HepG2 (cell line): ENCODE results near the gene SIAH2. TPM values are rescaled to one million over a fixed set of nuclear protein-coding genes. Genes with fewer than 3 reads are reported as not detected.

Source experiments
- CBX1 ChIP-seq: IDR thresholded peaks from one replicate; pipeline ENCODE4 v1.6.1; 2016; ENCODE audit warnings: antibody characterized with exemption, low read depth
- CREM ChIP-seq, 2 experiments: sonication (generic) in 1 of 2; formaldehyde crosslinking in 1 of 2; IDR thresholded peaks; 2 replicates each; pipeline versions ENCODE4 v1.4.0 to v1.6.1; 2016 to 2020; ENCODE audit warnings: antibody characterized with exemption in 1 of 2, mild to moderate bottlenecking in 1 of 2, missing genetic modification reagents in 1 of 2
- EEA1 ChIP-seq: sonication (generic); formaldehyde crosslinking; IDR thresholded peaks from 2 replicates; pipeline ENCODE4 v1.5.1; 2020; ENCODE audit warnings: mild to moderate bottlenecking, missing genetic modification reagents, borderline replicate concordance
- FOXP1 ChIP-seq, 2 experiments: fragments of 450-650 bp in 1 of 2; IDR thresholded peaks; 2 replicates each; pipeline ENCODE4 v1.6.1; 2017 to 2018; ENCODE audit warnings: antibody characterized with exemption in 1 of 2
- GPN1 ChIP-seq: sonication (generic); formaldehyde crosslinking; IDR thresholded peaks from 2 replicates; pipeline ENCODE4 v1.5.1; 2020; ENCODE audit warnings: missing genetic modification reagents, borderline replicate concordance
- GTF3A ChIP-seq: sonication (generic); formaldehyde crosslinking; conservative IDR thresholded peaks from 2 replicates; pipeline ENCODE4 v1.4.0; 2020; ENCODE audit warnings: mild to moderate bottlenecking, missing genetic modification reagents
- HMG20B ChIP-seq: conservative IDR thresholded peaks from 2 replicates; pipeline ENCODE4 v1.6.1; 2016; ENCODE audit warnings: missing genetic modification reagents, missing compliant biosample characterization
- HNF4G ChIP-seq, 2 experiments: sonication (generic) in 1 of 2; formaldehyde crosslinking in 1 of 2; IDR thresholded peaks; 2 replicates each; pipeline versions ENCODE4 v1.4.0 to v1.6.1; 2011 to 2020; ENCODE audit warnings: borderline replicate concordance in 2 of 2, low read depth in 2 of 2, mild to moderate bottlenecking in 2 of 2, low read length in 1 of 2, missing genetic modification reagents in 1 of 2, moderate library complexity in 1 of 2
- KMT2B ChIP-seq: IDR thresholded peaks from 2 replicates; pipeline ENCODE4 v1.6.1; 2016; ENCODE audit warnings: missing genetic modification reagents, missing compliant biosample characterization
- LCORL ChIP-seq, 2 experiments: fragments of 450-650 bp in 1 of 2; sonication (generic) in 1 of 2; formaldehyde crosslinking in 1 of 2; IDR thresholded peaks; 2 replicates each; pipeline versions ENCODE4 v1.5.0 to v1.6.1; 2017 to 2020; ENCODE audit warnings: antibody characterized with exemption in 1 of 2, missing genetic modification reagents in 1 of 2
- NFKBIZ ChIP-seq: IDR thresholded peaks from 2 replicates; pipeline ENCODE4 v1.6.1; 2018; ENCODE audit warnings: missing genetic modification reagents, missing compliant biosample characterization
- NR1H2 ChIP-seq: sonication (generic); formaldehyde crosslinking; IDR thresholded peaks from 2 replicates; pipeline ENCODE4 v1.8.1; 2022; ENCODE audit warnings: low read depth, missing genetic modification reagents, borderline replicate concordance
- RBM39 ChIP-seq: fragments of 200-400 bp; formaldehyde crosslinking; IDR thresholded peaks from one replicate; pipeline ENCODE4 v1.6.1; 2018; ENCODE audit warnings: antibody characterized with exemption, mild to moderate bottlenecking, low read depth, low read length; ENCODE audit not compliant: poor library complexity, severe bottlenecking
- TCF7 ChIP-seq: sonication (generic); IDR thresholded peaks from 2 replicates; pipeline ENCODE4 v1.6.1; 2016; ENCODE audit warnings: antibody characterized with exemption, low read depth
- U2AF2 ChIP-seq: fragments of 200-400 bp; formaldehyde crosslinking; IDR thresholded peaks from 2 replicates; pipeline ENCODE4 v1.6.1; 2017; ENCODE audit warnings: low read depth, mild to moderate bottlenecking, low read length
- UBTF ChIP-seq: sonication (generic); formaldehyde crosslinking; IDR thresholded peaks from 2 replicates; pipeline ENCODE4 v1.4.0; 2020; ENCODE audit warnings: mild to moderate bottlenecking, missing genetic modification reagents
- YEATS2 ChIP-seq: sonication (generic); formaldehyde crosslinking; IDR thresholded peaks from 2 replicates; pipeline ENCODE4 v1.4.0; 2020; ENCODE audit warnings: missing genetic modification reagents, borderline replicate concordance
- ZBTB33 ChIP-seq: sonication (generic); formaldehyde crosslinking; IDR thresholded peaks from 2 replicates; pipeline ENCODE4 v1.4.0; 2020; ENCODE audit warnings: missing genetic modification reagents
- ZBTB43 ChIP-seq: sonication (generic); formaldehyde crosslinking; conservative IDR thresholded peaks from 2 replicates; pipeline ENCODE4 v1.4.0; 2020; ENCODE audit warnings: missing genetic modification reagents
- ZNF343 ChIP-seq: sonication (generic); formaldehyde crosslinking; IDR thresholded peaks from 2 replicates; pipeline ENCODE4 v1.4.0; 2020; ENCODE audit warnings: mild to moderate bottlenecking, missing genetic modification reagents
- ZNF549 ChIP-seq: sonication (generic); formaldehyde crosslinking; IDR thresholded peaks from 2 replicates; pipeline ENCODE4 v1.5.0; 2020; ENCODE audit warnings: missing genetic modification reagents
- ZNF670 ChIP-seq: sonication (generic); formaldehyde crosslinking; IDR thresholded peaks from 2 replicates; pipeline ENCODE4 v1.8.0; 2022; ENCODE audit warnings: mild to moderate bottlenecking, missing genetic modification reagents, borderline replicate concordance
- ZNF784 ChIP-seq: sonication (generic); formaldehyde crosslinking; IDR thresholded peaks from 2 replicates; pipeline ENCODE4 v1.5.1; 2020; ENCODE audit warnings: missing genetic modification reagents, mild to moderate bottlenecking, borderline replicate concordance
- polyA plus RNA-seq, 8 experiments: library from polyadenylated mRNA; depleted of rRNA in 3 of 8; stranded (reverse) in 7 of 8; unstranded in 1 of 8; fragments of >200 nt; fragmentation: Illumina TruSeq in 4 of 8; extraction: Trizol in 4 of 8; gene quantifications; 2 replicates each; pipeline versions ENCODE4 v1.2.1 to v1.2.3, GENCODE V29; 2011 to 2016; ENCODE audit warnings: low read depth in 4 of 8, missing spikeins in 1 of 8, mixed read lengths in 1 of 8; ENCODE audit not compliant: insufficient read depth in 1 of 8
- total RNA-seq, 5 experiments: library from RNA; depleted of rRNA; stranded (reverse); fragments of >200 nt; fragmentation: Illumina TruSeq; extraction: Trizol; gene quantifications; 2 replicates each; pipeline ENCODE4 v1.2.3, GENCODE V29; 2016; ENCODE audit warnings: low read depth in 1 of 5

SIAH2 gene
- total and polyA plus RNA-seq, 2 of the 13 experiments (the other 11 are each of a cell fraction or from before 2014, with no cell fraction given), result 71.8 to 117 TPM

- peak; percentile 3; the same call in 1 of the 2 replicates for TF ChIP-seq ZBTB33 (CRISPR knock-in tag)
- TF ChIP-seq FOXP1 (IDR thresholded peaks at IDR 0.05), result no peak
- TF ChIP-seq FOXP1 (CRISPR knock-in tag; IDR thresholded peaks at IDR 0.05), result no peak
- peak; percentile 59 for TF ChIP-seq KMT2B (CRISPR knock-in tag)
- no peak for TF ChIP-seq ZNF343
- no peak for TF ChIP-seq HMG20B (CRISPR knock-in tag)
- no peak for TF ChIP-seq ZNF549 (CRISPR knock-in tag)
- no peak for TF ChIP-seq CBX1
- no peak for TF ChIP-seq GPN1 (CRISPR knock-in tag)
- no peak for TF ChIP-seq NR1H2 (CRISPR knock-in tag)
- TF ChIP-seq NFKBIZ, result 0 out of 2 replicates have a peak, but pooled peaks have one; percentile 6
- no peak for TF ChIP-seq ZBTB43 (CRISPR knock-in tag)
- TF ChIP-seq LCORL (IDR thresholded peaks at IDR 0.05), result no peak
- 0 out of 2 replicates have a peak, but pooled peaks have one; percentile 22 for TF ChIP-seq LCORL (CRISPR knock-in tag; IDR thresholded peaks at IDR 0.05)
- no peak for TF ChIP-seq CREM (IDR thresholded peaks at IDR 0.05)
- no peak for TF ChIP-seq CREM (CRISPR knock-in tag; IDR thresholded peaks at IDR 0.05)
- TF ChIP-seq U2AF2, result 0 out of 2 replicates have a peak, but pooled peaks have one; percentile 46
- TF ChIP-seq TCF7, result no peak
- no peak for TF ChIP-seq RBM39
- TF ChIP-seq ZNF784 (CRISPR knock-in tag), result no peak
- no peak for TF ChIP-seq GTF3A
- TF ChIP-seq UBTF (CRISPR knock-in tag), result peak; percentile 69
- no peak for TF ChIP-seq HNF4G (IDR thresholded peaks at IDR 0.05; ENCODE audit: borderline replicate concordance, low read depth, low read length)
- no peak for TF ChIP-seq HNF4G (CRISPR knock-in tag; IDR thresholded peaks at IDR 0.05; ENCODE audit: borderline replicate concordance, low read depth)
- TF ChIP-seq YEATS2 (CRISPR knock-in tag), result peak; percentile 59
- peak; percentile 9; the same call in 1 of the 2 replicates for TF ChIP-seq EEA1 (CRISPR knock-in tag)
- TF ChIP-seq ZNF670, result peak; percentile 70
These were observed 59.1 kb downstream of the SIAH2 start, which contains the start of gene ERICH6 (continued) for GRCh38 chr3:150703756-150704344.
